HEK293 (cell line): ENCODE measurements around the gene GLB1L2.

ENCODE experiments used
- CTCF ChIP-seq: fragments of 450-650 bp; formaldehyde crosslinking; IDR thresholded peaks from 2 replicates; pipeline ENCODE4 v1.5.1; 2016; ENCODE audit warnings: missing biosample characterization, missing genetic modification characterization
- HOXA7 ChIP-seq: sonication (generic); formaldehyde crosslinking; IDR thresholded peaks from 2 replicates; pipeline ENCODE4 v1.8.1; 2022; ENCODE audit warnings: missing genetic modification reagents, borderline replicate concordance
- REST ChIP-seq: fragments of 450-650 bp; formaldehyde crosslinking; IDR thresholded peaks from 2 replicates; pipeline ENCODE4 v1.5.1; 2016; ENCODE audit warnings: missing biosample characterization, missing genetic modification characterization
- ZBTB1 ChIP-seq: fragments of 450-650 bp; formaldehyde crosslinking; IDR thresholded peaks from 2 replicates; pipeline ENCODE4 v1.5.1; 2016; ENCODE audit warnings: missing biosample characterization, missing genetic modification characterization
- ZNF311 ChIP-seq: fragments of 450-650 bp; formaldehyde crosslinking; IDR thresholded peaks from 2 replicates; pipeline ENCODE4 v1.5.1; 2017; ENCODE audit warnings: missing biosample characterization, missing genetic modification characterization, borderline replicate concordance
- ZNF76 ChIP-seq: fragments of 450-650 bp; formaldehyde crosslinking; IDR thresholded peaks from 2 replicates; pipeline ENCODE4; 2016; ENCODE audit warnings: low read depth, missing biosample characterization, missing genetic modification characterization, borderline replicate concordance
- ZNF785 ChIP-seq: fragments of 450-650 bp; formaldehyde crosslinking; IDR thresholded peaks from 2 replicates; pipeline ENCODE4 v1.5.1; 2016; ENCODE audit warnings: missing biosample characterization, missing genetic modification characterization

- TF ChIP-seq CTCF (tag by site-specific recombination) (no peak), REST (tag by site-specific recombination) (no peak), ZNF311 (no peak), HOXA7 (CRISPR knock-in tag) (no peak), ZNF785 (no peak), ZNF76 (tag by site-specific recombination) (no peak), ZBTB1 (tag by site-specific recombination) (no peak)
Measured at GRCh38 chr11:134332782-134333181, 994 bp downstream of the GLB1L2 start.
